HG03135 (cell line): ENCODE results near the gene PPP4C.
"Not testable (repeated sequence)": the region's sequence is repeated elsewhere in the genome, so short reads cannot be mapped to it uniquely, and the experiment has no call there.

Experiments
- ATAC-seq: cut with Tn5 transposase; IDR thresholded peaks from one replicate; pipeline ENCODE4 v1.9.1; 2021; ENCODE audit warnings: mild to moderate bottlenecking, moderate library complexity; ENCODE audit not compliant: unreplicated experiment

PPP4C gene

DNA sequence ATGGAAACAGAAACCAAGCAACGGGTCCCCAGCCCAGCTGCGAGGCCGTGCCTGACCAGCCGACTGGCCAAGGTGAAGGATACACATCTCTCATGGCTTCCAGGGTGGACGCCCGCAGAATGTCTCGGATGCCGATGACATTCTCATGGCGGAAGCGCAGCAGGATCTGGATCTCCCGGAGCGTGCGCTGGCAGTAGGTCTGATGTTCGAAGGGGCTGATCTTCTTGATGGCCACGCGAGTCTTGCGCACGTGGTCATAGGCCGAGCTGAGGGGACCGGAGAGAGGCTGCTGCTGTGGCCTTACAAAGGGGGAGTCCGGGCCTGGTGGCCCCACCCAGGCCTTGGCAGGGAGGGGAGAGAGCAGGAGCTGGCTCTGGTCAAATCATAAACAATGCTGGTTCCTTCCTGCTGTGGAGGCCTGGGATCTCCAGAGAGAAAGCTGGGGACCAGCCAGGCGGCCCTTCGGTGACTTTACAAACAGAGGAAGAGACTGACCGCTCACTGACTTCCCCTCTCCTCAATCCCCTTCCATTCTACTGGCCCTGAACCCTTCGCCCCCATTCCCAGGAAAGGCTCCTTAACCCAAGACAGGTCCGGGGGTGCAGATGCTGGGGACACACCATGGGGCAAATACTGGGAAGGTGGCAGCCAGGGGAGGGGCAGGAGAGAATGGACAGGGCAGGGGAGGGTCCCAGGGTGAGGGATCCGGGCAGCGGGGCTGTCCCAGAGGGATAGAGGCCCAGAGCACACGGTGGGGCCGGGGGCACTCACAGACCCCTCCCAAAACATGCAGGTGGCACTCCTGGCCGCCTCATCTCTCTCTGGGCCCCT, 46.2 kb downstream of the PPP4C start:
- ATAC-seq: no peak

- no peak for ATAC-seq
Measured at GRCh38 chr16:30122604-30123160, 46.9 kb downstream of the PPP4C start.

GRCh38 chr16:30124985-30125379, 49.2 kb downstream of the PPP4C start:
- ATAC-seq: no peak

- not testable (repeated sequence) for ATAC-seq
Measured at GRCh38 chr16:30125690-30126089, 49.9 kb downstream of the PPP4C start.

- no peak for ATAC-seq
Measured at GRCh38 chr16:30127993-30128392, 52.2 kb downstream of the PPP4C start.

- no peak for ATAC-seq
Measured at GRCh38 chr16:30131869-30132475, 56.2 kb downstream of the PPP4C start.

GRCh38 chr16:30132591-30132990, 56.8 kb downstream of the PPP4C start:
- ATAC-seq: no peak
